Putamen (tissue), 1 donor: ENCODE results near the gene TRIM42.

ENCODE experiments used
- DNase-seq: peaks from one replicate; pipeline ENCODE4 v3.0.0-alpha.2; 2016; ENCODE audit warnings: low spot score

Gene TRIM42

DNA sequence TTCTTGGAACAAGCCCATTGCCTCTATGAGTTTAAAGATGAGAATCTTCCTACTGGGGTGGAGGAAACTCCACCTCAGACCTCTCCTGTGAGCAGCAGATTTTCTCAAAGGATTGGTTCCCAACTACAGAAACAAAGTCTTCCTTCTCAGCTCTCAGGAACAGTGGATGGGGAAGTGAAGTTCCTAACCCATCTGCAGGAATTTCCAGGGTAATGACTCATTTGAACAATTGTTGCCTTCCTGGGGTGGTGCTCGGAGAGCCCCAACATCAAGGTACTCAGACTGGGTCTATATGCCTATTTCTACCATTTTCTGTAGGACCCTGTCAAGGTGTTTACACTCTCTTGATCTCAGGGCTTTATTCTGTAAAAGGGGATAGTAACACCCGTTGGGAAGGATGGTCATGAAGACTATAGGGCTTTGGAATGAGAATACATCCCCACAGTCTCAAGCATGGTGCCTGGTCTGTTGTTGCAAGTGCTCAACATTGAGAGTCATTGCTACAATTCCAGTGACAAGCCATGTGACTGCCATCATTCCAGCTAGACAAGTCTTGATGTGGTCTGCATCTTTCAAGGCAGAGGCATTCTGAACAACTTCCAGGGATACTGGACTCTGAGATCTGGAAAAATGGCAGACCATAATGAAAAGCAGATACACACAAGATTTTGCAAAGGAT is 33.0 kb downstream of the TRIM42 start:
- no peak for DNase-seq

DNA sequence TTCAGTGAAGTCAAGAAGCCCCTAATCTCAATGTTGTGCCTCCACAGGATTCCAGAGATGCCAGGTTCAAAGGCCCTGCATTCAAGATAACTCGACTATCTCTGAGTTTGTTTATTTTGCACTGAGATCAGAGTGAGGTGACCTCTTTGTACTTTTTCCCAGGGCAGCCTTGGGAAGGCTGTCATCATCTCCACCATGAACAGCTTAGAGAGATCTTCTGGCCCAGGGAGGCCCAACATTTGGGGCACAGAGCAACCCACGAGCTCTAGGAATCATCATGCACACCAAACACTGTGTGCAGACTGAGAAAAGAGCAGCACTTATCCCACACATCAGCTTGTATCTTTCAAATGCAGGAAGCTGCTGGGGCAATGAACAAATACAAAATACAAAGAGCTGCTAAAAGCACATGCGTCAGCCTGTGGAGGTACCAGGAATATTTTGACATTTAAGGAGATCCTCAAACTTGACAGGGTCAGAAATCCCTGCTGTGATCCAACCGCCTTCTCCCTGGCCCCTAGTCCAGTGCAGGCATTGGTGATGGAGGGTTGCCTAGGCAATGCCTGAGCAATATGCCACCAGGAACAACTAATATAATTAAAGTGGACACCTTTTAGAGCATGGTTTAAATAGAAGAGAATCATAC is 33.6 kb downstream of the TRIM42 start:
- no peak for DNase-seq

DNA sequence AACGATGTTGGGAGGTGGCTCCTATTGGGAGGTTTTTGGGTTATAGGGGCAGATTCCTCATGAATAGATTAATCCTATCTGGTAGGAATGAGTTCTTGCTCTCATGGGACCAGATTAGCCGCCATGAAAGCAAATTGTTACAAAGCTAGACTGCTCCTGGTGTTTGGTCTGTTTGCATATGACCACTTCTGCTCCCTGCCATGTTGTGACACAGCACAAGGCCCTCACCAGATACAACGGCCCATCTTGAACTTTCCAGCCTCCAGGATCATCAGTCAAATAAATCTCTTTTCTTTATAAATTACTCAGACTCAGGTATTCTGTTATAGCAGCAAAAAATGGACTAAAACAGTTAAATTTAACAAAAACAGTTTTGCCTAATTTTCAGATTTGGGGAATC is 34.4 kb downstream of the TRIM42 start:
- no peak for DNase-seq

DNA sequence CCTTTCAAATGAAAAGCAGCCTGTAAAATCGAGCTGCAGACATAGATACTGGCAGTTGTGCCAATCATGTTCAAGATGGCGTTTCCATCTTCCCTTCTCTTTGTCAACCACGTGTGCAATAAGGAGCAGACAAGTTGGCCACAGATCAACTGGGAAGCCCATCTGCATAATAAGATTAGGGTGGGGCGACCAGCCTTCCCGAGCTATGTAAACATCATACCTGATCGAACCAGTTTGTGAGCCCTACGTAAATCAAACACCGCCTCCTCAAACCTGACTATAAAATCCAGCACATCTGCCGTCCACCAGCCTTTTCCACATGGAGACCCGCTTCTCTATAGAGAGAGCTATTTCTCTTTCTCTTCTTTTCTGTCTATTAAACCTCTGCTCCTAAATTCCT is 37.2 kb downstream of the TRIM42 start:
- DNase-seq = no peak

DNA sequence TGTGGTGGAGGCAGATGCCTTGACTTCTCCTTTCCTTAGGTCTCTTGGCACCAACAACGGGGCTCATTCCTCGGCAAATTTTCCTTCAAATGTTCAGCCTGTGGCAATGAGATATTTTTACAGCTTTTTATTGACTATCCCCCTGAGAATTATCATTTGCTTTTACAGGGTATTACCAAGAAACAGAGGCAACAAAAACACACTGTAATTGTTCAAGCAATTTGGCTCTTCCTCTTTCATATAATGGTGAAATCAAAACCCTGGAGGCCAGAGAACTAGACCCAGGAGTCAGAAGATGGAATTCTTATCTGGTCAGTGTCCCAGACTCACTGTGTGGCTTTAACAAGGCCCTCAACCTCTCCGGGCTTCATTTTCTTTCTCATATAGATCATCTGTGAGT is 40.1 kb downstream of the TRIM42 start:
- no peak for DNase-seq

DNA sequence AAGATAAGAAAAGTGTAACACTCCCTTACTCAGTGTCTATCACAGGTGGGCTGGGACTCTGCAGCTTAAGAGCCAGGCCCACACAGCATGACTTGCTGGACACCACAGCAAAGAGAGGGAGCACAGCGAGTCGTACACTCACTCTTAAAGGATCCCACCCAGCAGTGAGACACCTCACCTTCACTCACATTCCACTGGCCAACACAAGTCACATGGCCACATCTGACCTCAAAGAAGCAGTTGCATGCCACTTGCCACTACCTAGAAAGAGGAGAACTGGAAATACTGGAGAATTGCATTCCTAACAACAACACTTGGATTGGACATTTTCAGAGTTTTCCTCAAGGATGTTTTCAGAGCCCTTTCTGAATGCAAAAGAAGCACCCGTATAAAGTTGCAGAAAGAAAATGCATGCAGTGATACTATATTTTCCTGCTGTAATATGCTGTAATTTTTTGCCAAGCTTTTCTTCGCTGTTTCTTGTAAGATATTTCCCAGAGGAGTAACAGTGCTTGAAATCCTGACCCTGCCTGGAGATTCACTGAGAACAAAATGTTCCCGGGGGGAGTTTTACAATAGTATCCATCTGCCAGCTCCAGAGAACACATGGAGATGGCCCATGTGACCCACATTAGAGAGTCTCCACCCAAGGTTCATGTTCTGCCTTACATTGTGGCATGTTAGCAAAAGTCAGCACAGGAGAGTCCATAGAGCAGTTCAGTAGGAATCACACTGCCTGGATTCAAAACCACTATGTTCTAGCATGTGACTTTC is 42.2 kb downstream of the TRIM42 start:
- no peak for DNase-seq

DNA sequence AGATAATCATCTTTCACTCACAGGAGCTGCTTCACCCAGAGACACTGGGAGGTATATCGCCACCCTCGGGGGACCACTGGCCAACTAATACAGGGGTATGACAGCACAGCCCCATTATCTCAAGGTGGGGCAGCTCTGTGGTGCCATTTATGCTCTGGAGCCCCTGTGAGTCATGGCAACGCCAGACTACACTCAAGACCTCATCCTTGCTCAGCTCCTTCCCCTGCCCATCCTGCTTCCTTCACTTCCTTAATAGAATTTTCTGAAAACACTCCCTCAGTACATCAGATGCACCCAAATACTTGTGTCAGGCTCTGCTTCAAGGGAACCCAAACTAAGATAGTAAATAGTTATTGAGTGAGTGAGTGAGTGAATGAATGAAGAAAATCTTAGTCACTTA is 45.7 kb downstream of the TRIM42 start:
- DNase-seq = no peak

DNA sequence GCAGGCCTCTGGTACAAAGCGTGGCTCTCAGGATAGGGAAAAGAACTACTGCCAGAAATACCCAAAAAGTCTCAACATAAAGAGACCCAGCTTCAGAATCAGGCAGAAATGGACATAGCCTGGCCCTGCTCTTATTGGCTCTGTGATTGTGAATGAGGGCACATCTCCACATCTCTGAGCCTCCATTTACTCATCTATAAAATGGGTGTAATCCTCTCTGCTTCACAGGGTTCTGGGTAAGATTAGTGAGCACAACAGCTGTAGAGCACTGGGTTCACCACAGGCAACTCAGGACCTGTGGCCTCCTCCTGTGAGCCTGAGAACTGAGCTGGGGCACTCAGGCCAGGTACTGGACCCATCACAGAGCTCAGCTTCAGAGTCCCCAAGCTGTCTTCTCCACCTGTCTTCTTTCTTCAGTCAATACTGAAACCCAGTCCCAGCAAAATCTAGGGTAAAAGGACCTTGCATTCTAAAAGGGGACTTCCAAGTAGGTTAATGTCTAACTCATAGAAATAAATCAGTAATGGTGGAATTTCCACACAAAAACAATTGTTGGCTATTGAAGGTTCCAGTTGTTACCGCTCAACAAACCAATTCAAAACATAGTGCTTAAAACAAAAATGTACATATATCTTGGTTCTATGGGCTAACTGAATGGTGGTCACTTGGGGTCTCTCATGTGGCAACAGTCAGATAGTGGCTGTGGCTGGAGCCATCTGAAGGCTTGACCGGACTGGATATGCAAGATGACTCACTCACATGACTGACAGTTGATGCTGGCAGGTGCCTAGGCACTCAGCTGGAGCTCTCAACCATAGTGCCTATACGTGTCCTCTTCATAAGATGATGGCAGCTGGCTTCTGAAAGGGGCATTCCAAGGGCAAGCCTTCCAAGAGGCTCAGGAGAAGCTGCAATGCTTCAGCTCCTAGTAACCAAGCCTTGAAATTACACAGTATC is 47.3 kb downstream of the TRIM42 start:
- DNase-seq = no peak

DNA sequence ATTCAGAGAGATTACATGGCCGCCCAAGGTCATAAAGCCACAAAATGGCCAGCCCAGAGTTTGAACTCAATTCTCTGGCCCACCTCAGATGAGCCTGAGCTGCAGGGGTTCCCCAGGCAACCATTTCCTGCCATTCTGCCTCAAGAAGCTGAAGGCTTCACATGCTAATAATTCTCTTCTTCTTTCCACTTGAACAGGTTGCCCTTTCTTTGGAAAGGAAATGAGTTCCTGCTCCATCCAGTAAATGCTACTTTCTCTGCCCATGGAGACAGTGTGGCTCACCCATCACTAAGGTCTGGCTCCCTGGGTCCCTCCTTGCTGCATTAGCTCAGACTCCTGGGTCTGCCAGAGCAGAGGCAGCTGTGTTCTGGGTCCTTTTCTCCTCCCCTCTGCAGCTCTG is 48.2 kb downstream of the TRIM42 start:
- no peak for DNase-seq

DNA sequence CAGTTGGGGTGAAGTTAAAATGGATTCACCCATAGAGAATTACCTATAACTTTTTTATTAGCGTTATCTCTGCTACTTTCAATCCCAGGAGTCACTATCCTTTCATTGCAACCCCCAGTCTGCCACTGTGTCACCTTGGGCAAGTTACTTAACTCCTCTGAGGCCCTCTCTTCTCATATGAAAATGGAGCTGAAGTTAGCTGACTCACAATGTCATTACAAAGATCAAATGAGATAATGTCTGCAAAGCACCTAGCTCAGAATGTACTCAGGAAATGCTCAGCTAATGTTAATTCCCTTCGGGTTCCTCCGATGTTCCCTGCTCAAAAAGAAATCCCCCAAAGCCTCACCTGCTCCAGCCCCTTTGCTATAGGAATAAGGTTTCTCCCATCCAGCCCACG is 50.0 kb downstream of the TRIM42 start:
- no peak for DNase-seq

DNA sequence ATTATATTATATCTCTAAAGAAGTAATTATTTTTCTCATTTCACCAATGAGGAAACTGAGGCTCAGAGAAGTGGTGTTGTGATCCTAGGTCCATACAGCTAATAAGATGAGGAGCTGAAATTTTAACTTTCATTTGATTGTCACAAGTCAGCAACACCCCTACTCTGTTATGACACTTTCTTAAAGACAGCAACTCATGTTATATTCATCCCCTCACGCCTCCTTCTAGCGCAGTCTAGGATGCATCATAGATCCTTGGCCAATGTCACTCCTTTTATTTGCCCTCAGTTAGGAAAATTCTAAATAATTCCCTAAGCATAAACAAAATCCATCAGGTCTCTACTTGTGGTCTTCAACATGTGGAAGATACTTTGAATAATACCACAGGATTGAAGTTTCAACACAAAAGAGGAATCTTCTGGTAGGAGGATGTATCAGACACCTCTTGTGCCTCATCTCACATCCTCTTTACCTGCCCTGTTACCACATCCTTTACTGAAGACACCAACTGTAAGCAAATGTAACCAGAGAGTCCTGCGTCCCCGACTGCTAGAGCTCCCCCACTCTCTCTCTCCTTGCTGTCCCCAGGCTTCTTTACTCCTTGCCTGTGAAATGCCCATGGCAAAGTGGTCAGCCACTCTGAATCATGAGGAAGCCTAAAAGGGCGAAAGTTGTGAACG is 53.7 kb downstream of the TRIM42 start:
- no peak for DNase-seq

DNA sequence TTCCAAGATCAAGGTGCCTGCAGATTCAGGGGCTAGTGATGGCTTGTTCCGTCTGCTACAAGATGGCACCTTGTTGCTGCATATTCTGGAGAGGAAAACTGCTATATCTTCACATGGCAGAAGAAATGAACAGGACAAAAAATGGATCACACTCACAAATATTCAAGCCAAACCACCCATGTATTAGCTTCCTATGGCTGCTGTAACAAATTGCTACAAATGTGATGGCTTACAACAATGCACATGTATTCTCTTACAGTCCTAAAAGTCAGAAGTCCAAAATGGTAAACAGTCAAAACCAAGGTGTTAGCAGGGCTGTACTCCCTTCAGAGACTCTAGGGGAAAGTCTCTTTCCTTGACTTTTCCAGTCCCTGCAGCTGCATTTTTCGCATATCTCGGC is 55.8 kb downstream of the TRIM42 start:
- DNase-seq = no peak

DNA sequence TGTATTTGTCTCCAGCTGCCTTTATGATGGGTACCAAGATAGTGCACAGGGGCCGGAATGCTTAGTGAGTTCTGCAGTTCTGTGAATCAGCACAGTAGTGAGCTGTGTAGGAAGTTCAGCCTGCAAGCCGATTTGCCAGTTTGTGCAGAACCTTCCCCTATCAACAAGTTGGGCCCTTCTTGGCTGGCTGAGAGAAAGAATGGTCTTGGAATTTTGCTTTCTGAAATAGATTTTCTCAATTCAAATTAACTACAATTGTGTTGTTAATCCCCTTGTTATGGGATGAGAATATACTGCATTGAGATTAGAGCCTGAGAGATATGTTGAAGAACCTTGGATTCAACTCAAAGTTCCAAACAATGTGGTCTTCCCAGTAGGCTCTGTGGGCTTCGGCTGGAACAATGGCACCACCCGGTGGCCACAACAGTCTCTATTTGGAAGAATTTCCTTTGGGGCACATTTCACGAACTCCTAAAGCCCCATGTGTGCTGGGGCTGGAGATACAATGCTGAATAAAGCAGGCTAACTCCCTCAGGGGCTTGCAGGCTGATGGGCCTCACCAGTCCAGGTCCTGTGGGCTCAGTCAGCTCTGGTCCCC is 59.1 kb downstream of the TRIM42 start:
- no peak for DNase-seq

DNA sequence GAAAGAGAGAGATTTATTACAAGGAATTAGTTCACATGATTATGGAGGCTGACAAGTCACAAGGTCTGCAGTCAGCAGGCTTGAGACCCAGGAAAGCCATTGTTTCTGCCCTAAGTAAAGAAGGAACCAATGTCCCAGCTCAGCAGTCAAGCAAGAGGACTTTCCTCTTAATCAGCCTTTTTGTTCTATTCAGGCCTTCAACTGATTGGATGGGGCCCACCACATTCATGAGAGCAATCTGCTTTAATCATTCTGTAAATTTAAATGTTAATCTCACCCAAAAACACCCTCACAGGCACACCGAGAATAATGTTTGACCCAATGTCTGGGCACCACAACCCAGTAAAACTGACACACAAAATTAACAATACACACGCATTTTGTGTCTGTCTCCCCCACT is 64.3 kb downstream of the TRIM42 start:
- no peak for DNase-seq

DNA sequence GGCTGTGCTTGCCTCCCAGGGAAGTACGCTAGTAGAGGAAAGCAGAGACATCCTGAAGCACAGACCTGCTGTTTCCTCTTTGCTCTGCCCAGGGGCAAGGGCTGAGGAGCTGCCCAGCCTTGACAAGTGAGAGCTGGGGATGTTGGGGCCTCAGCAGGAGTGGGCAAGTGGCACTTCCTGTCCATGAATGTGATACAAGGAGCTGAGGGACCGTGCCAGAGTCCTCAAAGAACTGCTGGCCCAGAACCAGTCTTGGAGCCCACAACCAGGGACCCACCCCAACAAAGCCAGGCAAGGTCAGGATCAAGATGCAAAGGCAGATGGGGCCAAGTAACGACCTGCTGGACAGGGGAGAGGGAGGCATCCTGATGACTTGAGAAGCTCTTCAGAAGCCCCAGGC is 70.3 kb downstream of the TRIM42 start:
- DNase-seq = no peak

DNA sequence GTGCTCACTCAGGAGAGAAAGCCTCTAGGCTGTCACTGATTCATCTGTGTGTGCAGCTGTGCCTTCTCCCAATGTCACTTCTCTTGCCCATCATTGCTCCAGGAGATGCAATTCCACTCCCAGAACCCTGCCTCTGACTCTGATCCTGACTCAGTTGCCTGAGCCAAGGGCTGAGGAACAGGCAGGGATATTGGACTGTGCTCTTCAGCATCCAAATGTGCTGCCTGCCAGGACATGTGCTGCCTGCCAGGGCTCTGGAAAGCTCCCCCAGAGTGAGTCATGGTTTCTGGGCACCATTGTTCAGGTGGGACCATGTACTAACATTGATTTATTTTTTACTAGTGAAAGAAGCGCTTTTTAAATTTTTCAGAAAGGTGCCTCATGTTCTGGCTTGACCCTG is 71.0 kb downstream of the TRIM42 start:
- no peak for DNase-seq
